Left lung (tissue), 10 donors: ENCODE data around the gene DDX31. TPM values are rescaled to one million over a fixed set of nuclear protein-coding genes. Genes with fewer than 3 reads are reported as not detected.

ENCODE experiments used
- ATAC-seq: fragments of 200-7000 bp; cut with Tn5 transposase; one replicate; pipeline ENCODE4 v1.9.1; 2020; ENCODE audit warnings: moderate library complexity
- DNase-seq, 4 donors: peaks; one replicate each; pipeline ENCODE4 v3.0.0-alpha.2; 2013 to 2020
- H3K27ac ChIP-seq, 2 donors: fragments of 200-600 bp; sonication (generic) in 1 of 2; one replicate each; pipeline versions ENCODE4 v1.5.0 to v1.8.0; 2020 to 2021
- H3K27me3 ChIP-seq, 2 donors: fragments of 200-600 bp; sonication (generic) in 1 of 2; one replicate each; pipeline versions ENCODE4 v1.5.0 to v1.8.0; 2020 to 2021
- H3K36me3 ChIP-seq, 2 donors: fragments of 200-600 bp; sonication (generic) in 1 of 2; one replicate each; pipeline versions ENCODE4 v1.5.0 to v1.8.0; 2020 to 2021
- H3K4me1 ChIP-seq, 2 donors: fragments of 200-600 bp; one replicate each; pipeline ENCODE4 v1.8.0; 2021
- H3K4me3 ChIP-seq, 2 donors: fragments of 200-600 bp; sonication (generic) in 1 of 2; one replicate each; pipeline versions ENCODE4 v1.5.0 to v1.8.0; 2020 to 2021; ENCODE audit warnings: mild to moderate bottlenecking in 1 of 2
- H3K9me3 ChIP-seq, 2 donors: fragments of 200-600 bp; sonication (generic) in 1 of 2; one replicate each; pipeline versions ENCODE4 v1.5.0 to v1.8.0; 2020 to 2021
- CTCF ChIP-seq, 2 donors: fragments of 200-600 bp; sonication (generic) in 1 of 2; IDR thresholded peaks; one replicate each; pipeline versions ENCODE4 v1.5.0 to v1.8.0; 2021; ENCODE audit warnings: antibody characterized with exemption in 2 of 2
- intact Hi-C, 2 donors: fragments of 100-400 bp; cut with DNase I; formaldehyde crosslinking; loops; one replicate each; pipeline versions ENCODE4 v1.11.2 to v1.14.2; 2022
- polyA plus RNA-seq, 6 donors: library from polyadenylated mRNA; unstranded; fragments of 120-200 nt; gene quantifications; one replicate each; pipeline ENCODE4 v1.2.1, GENCODE V29; 2013; ENCODE audit not compliant: insufficient read length in 6 of 6
- total RNA-seq, 2 donors: library from RNA; stranded (reverse); fragmentation: NEBNext Ultra II Directional; extraction: Animal tissue kit (Norgen Biotek cat#: 25700); gene quantifications; one replicate each; pipeline ENCODE4 v1.2.1, GENCODE V29; 2021
- donor health status: DM: no; HTN: yes; CAD: no.
- donor health status: DM: no; HTN: no; CAD: no.

DDX31 gene
- total and polyA plus RNA-seq, 8 donors: 12.0 to 16.5 (median 14.9) TPM

- Histone ChIP-seq H3K36me3 (peaks cover 0 to 55% of the 10 kb centered on the region in 2 donors), H3K27ac (no peak overlapping the region), H3K4me3 (no peak overlapping the region), H3K9me3 (no peaks in the 10 kb centered on the region), H3K27me3 (no peaks in the 10 kb centered on the region), H3K4me1 (no peaks in the 10 kb centered on the region)
- no peak for DNase-seq
- TF ChIP-seq CTCF (IDR thresholded peaks at IDR 0.05): no peak
- ATAC-seq: no peak
- intact Hi-C loops: no loop called here
Observed at GRCh38 chr9:132630811-132631210, 39.0 kb downstream of the DDX31 start.

GRCh38 chr9:132630116-132630515 lies 39.7 kb downstream of the DDX31 start:
- intact Hi-C loops: no loop called here
- no peak for ATAC-seq

GRCh38 chr9:132628746-132629145 lies 41.0 kb downstream of the DDX31 start:
- DNase-seq: no peak
- no peaks in the 10 kb centered on the region for H3K27me3 ChIP-seq
- ATAC-seq: no peak
- no peak overlapping the region for H3K27ac ChIP-seq
- no peaks in the 10 kb centered on the region for H3K9me3 ChIP-seq
- no peaks in the 10 kb centered on the region for H3K4me1 ChIP-seq
- H3K4me3 ChIP-seq: no peak overlapping the region
- no peak for TF ChIP-seq CTCF (IDR thresholded peaks at IDR 0.05)
- peaks cover 0 to 66% of the 10 kb centered on the region in 2 donors for H3K36me3 ChIP-seq
- intact Hi-C loops: no loop called here

More at GRCh38 chr9:132630116-132630515, 39.7 kb downstream of the DDX31 start:
- no peak for TF ChIP-seq CTCF (IDR thresholded peaks at IDR 0.05)
- no peak for DNase-seq
- no peak overlapping the region for H3K4me3 ChIP-seq
- no peaks in the 10 kb centered on the region for H3K4me1 ChIP-seq
- no peaks in the 10 kb centered on the region for H3K27me3 ChIP-seq
- no peaks in the 10 kb centered on the region for H3K9me3 ChIP-seq
- no peak overlapping the region for H3K27ac ChIP-seq
- H3K36me3 ChIP-seq: peaks cover 0 to 57% of the 10 kb centered on the region in 2 donors

- peaks cover 0 to 77% of the 10 kb centered on the region in 2 donors for H3K36me3 ChIP-seq
- no peak for DNase-seq
- H3K4me3 ChIP-seq: no peak overlapping the region
- TF ChIP-seq CTCF (IDR thresholded peaks at IDR 0.05): no peak
- no peak for ATAC-seq
- no peak overlapping the region for H3K27ac ChIP-seq
- intact Hi-C loops: no loop called here
- no peaks in the 10 kb centered on the region for H3K4me1 ChIP-seq
- H3K27me3 ChIP-seq: no peaks in the 10 kb centered on the region
- no peaks in the 10 kb centered on the region for H3K9me3 ChIP-seq
Observed at GRCh38 chr9:132627594-132627993, 42.2 kb downstream of the DDX31 start.

GRCh38 chr9:132627106-132627505 lies 42.7 kb downstream of the DDX31 start:
- Histone ChIP-seq H3K4me3 (no peak overlapping the region), H3K9me3 (no peaks in the 10 kb centered on the region), H3K36me3 (peaks cover 0 to 81% of the 10 kb centered on the region in 2 donors), H3K27ac (no peak overlapping the region), H3K4me1 (no peaks in the 10 kb centered on the region), H3K27me3 (no peaks in the 10 kb centered on the region)
- intact Hi-C loops: no loop called here
- no peak for TF ChIP-seq CTCF (IDR thresholded peaks at IDR 0.05)
- ATAC-seq (no peak), DNase-seq (no peak)
